GM18505 (cell line): ENCODE results near the gene IL1RAPL1.

Experiments used
- ATAC-seq: cut with Tn5 transposase; IDR thresholded peaks from one replicate; pipeline ENCODE4 v1.9.1; 2021; ENCODE audit not compliant: unreplicated experiment
- POLR2A ChIP-seq: IDR thresholded peaks from 4 replicates; pipeline ENCODE4 v1.6.1; 2011; ENCODE audit warnings: borderline replicate concordance; ENCODE audit not compliant: insufficient read depth, insufficient read length; ENCODE audit errors: extremely low read depth

Gene IL1RAPL1

DNA sequence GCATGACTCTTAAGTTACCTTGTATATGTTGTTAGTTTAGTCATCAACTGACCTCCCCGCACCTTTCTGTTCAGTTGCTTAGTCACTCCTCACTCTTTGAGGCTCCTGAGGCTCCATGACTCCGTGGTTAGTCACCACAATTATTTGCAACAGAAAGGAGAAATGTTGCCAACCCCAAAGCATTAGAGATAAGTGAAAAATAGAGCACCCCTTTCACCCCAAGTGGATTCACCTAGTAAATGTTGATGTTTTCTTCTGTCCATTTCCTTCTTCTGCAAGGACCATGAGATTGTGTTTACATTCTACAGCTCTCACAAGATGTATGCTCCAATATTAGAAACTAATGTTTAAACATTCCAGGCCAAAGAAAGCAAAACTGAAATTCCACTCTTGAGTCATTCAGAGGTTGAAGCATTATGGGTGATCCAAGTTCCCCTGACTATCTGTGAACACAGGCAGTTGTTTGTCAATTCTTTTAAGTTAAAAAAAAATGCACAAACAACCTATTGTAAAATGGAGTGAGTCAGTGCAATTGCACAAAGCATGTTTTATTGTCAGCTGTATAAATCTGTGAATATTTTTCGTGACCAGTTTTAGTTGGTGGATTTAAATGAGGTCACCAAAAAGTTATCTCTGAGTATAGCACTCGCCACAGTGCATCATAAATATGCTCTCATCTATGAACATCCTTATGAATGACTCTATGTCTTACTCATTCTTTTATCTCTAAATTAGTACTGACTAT, 1075.7 kb downstream of the IL1RAPL1 start:
- no peak for TF ChIP-seq POLR2A
- ATAC-seq, result peak; percentile 81

GRCh38 chrX:29665532-29665931, 1078.3 kb downstream of the IL1RAPL1 start:
- TF ChIP-seq POLR2A, result no peak
- ATAC-seq, result no peak

GRCh38 chrX:29666366-29666765, 1079.1 kb downstream of the IL1RAPL1 start:
- no peak for TF ChIP-seq POLR2A

GRCh38 chrX:29671421-29671820, 1084.2 kb downstream of the IL1RAPL1 start:
- no peak for ATAC-seq
- no peak for TF ChIP-seq POLR2A

More at GRCh38 chrX:29666366-29666765, 1079.1 kb downstream of the IL1RAPL1 start:
- ATAC-seq, result no peak

DNA sequence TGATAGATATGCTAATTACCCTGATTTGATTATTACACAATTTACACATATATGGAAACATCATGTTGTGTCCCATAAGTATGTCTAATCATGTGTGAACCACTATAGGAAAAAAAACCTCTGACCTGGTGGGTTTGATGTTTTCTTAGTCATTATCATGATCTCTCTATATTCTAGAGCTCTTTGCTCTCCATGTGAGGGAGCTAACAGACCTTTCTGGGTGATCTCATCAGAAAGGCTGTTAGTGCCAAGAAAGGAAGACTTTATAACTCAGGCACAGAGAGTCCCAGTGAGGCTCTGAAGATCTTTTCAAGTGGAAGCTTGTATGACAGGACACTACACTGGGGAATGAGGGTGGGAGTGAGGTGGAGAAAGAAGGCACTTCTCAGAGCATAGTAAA, 1100.4 kb downstream of the IL1RAPL1 start:
- ATAC-seq, result no peak

DNA sequence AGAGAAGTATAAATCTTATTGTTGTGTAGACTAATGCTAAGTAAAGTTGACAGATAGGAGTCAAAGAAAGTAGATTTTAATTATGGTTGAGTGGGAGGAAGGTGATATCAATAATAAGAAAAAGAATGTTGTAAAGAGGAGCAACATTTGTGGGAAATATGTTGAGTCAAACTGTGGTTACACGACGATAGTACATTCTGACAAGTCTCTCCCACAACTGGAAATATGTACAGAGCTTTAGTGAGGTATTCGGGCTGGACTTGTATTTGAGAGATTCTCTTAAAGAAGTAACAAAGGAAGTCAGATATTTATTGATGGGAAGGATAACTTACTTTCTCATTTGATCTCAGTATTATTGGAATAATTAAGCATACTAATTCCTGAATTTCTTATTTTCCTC, 1102.8 kb downstream of the IL1RAPL1 start:
- ATAC-seq, result no peak
- no peak for TF ChIP-seq POLR2A

More for the DNA sequence above, 1100.4 kb downstream of the IL1RAPL1 start:
- no peak for TF ChIP-seq POLR2A

DNA sequence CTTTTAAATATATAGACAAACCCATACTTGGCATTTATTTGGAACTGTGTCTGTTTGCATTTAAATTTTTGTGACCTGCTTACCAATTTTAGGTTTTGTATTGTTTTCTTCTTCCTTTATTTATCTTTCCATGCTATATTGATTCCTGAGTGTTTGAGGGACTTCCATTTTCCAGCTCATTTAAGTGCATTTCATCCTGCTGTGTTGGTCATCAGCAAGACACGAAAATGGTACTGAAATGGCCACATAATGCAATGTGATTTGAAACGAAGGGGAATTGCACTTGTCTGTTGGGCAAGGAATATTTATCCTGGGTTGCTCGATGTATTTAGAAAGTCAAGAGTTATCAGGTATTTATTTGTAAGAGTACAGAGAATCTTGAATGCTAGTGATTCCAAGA, 1103.8 kb downstream of the IL1RAPL1 start:
- TF ChIP-seq POLR2A, result no peak
- no peak for ATAC-seq

- no peak for ATAC-seq
Observed at GRCh38 chrX:29693912-29694311, 1106.7 kb downstream of the IL1RAPL1 start.

GRCh38 chrX:29699239-29699638, 1112.0 kb downstream of the IL1RAPL1 start:
- no peak for TF ChIP-seq POLR2A
- ATAC-seq, result no peak

More at GRCh38 chrX:29693912-29694311, 1106.7 kb downstream of the IL1RAPL1 start:
- no peak for TF ChIP-seq POLR2A

DNA sequence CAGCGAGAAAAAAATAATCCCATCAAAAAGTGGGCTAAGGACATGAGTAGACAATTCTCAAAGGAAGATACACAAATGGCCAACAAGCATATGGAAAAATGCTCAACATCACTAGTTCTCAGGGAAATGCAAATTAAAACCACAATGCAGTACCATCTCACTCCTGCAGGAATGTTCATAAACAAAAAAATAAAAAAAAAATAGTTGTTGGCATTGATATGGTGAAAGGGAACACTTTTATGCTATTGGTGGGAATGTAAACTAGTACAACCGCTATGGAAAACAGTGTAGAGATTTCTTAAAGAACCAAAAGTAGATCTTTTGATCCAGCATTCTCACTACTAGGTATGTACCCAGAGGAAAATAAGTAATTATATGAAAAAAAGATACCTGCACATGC, 1119.8 kb downstream of the IL1RAPL1 start:
- ATAC-seq, result no peak
- TF ChIP-seq POLR2A, result no peak

DNA sequence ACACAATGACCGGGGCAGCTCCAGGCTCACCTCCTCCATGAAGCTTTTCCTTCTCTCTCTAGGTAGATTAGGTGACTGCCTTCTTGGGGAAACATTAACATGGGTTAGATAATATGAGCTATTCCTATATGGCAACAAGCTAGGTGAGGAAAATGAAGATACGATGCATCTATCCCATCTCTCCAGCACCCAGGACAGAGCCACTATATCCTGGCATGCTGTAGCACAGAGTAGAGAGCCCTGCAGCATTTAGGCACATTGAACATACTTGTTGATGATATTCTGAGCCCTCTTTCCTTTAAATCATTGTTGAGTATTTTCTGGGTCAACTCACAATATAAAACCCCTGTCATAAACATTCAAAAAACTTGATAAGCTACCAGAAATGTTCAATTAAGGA, 1133.9 kb downstream of the IL1RAPL1 start:
- ATAC-seq, result no peak
- TF ChIP-seq POLR2A, result no peak

- ATAC-seq, result no peak
- TF ChIP-seq POLR2A, result no peak
Observed at GRCh38 chrX:29724316-29724715, 1137.1 kb downstream of the IL1RAPL1 start.

GRCh38 chrX:29726811-29727210, 1139.6 kb downstream of the IL1RAPL1 start:
- no peak for TF ChIP-seq POLR2A
- no peak for ATAC-seq

- no peak for TF ChIP-seq POLR2A
Observed at GRCh38 chrX:29728639-29729038, 1141.4 kb downstream of the IL1RAPL1 start.

More at GRCh38 chrX:29728639-29729038, 1141.4 kb downstream of the IL1RAPL1 start:
- ATAC-seq, result no peak
